ENCODE measurements around the gene DCST1.
A peak's percentile ranks its signal among the peaks of the same experiment; 100 is the strongest.

Gene DCST1

DNA sequence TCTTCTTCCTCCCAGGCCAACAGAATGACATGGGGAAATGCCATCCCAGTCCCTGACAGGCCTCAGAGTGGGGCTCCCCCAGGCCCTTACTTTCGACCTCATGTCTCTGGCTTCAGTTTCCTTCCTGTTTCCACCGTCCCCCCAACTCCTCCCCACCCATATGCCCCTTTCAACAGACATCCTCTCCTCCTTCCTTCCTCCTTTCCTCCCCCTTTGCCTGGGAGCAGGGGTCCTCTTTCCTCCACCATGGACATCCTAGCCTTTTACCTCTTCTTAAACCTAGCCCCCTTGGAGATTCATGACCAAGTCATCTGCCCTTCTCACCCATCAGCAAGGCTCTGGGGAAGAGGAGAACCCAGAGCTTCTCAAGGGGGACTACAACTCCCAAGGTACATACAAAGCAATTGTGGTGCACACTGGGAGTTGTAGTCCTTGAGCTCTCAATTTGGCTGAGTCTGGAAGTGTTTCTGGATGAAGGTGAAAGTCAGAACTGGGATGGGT lies 27.0 kb upstream of the DCST1 start:
- ATAC-seq = peak; percentile 31
- peaks cover 69% of the 10 kb centered on the region for H3K4me1 Mint-ChIP-seq
- H3K4me3 Mint-ChIP-seq = peak overlapping the region; percentile 41

DNA sequence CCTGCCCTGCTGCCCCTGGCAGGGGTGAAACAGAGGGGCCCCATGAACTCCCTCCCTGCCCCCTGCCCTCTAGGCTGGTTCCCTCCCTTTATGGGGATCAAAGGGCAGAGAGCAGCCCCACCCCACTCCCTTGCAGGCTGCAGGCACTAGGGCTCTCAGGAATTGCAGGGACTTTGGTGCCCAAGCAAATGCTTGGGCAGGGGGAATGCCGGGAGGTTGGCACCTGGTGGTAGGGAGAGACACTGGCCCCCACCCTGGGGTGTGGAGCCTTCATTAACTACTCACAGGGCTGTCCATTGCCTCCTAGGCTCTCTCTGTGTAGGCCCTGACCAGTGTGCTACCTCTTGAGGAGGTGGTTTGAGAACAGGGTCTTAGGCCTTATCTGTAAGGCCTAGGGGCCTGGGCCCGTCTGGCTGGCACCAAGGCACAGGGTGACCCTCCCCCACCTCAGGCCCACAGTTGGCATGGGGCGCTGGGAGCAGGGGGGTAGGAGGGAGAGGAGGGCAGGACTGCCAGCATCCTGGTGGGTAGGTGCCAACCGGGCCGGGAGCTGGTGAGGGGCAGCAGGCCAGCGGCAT lies 26.3 kb upstream of the DCST1 start:
- Mint-ChIP-seq H3K27ac (peak overlapping the region; percentile 84), H3K36me3 (peaks cover 12% of the 10 kb centered on the region), H3K9me3 (no peaks in the 10 kb centered on the region), H3K4me3 (no peak overlapping the region), H3K27me3 (no peaks in the 10 kb centered on the region), H3K4me1 (peaks cover 74% of the 10 kb centered on the region)
- ATAC-seq = no peak

More for the DNA sequence above, 27.0 kb upstream of the DCST1 start:
- peaks cover 12% of the 10 kb centered on the region for H3K36me3 Mint-ChIP-seq
- H3K27me3 Mint-ChIP-seq = no peaks in the 10 kb centered on the region
- peak overlapping the region; percentile 84 for H3K27ac Mint-ChIP-seq
- H3K9me3 Mint-ChIP-seq = no peaks in the 10 kb centered on the region

DNA sequence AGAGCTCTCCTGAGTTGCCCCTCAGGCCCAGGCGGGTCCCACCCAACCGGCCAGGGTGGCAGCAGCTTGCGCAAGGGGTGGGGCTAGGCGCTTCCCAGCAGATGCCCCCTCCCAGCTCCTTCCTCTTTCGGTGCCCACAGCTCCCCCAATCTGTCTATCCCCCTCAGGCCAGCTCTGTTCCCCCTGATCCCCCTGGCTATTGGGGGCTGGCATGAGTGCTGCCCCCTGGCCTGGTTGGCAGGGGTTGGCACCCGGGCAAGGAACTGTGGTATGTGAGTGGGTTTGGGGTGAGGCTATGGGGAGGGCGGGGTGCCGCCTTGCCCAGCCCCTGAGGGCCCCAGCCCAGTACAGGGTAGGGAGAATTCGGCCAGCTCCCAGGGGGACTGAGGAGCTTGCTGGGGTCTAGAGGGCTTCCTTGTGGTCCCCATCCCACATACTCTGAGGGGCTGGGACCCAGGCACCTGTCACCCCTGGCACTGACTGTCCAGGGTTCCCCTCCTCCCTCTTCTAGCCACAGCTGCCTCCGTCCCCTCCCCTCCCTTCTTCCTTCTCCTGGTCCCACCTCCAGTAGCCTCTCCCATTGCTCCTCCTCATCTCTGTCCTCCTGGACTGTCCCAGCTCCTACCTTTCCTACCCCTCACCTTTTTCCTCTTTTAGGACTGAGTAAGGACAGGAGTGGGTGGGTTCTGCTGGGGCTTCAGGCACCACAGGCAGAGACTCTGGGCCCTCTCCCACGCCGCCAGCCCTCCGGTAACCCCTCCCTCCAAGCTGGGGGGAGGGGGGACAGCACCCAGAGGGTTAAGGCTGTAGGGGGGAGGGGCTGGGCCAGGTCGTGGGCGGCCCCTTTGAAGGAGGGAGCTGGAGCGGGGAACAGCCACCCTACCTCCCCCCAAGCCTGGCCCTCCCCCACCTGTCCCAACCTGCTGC lies 25.3 kb upstream of the DCST1 start:
- Mint-ChIP-seq H3K36me3 (peaks cover 14% of the 10 kb centered on the region), H3K27ac (peak overlapping the region; percentile 62), H3K9me3 (no peaks in the 10 kb centered on the region), H3K4me3 (no peak overlapping the region), H3K4me1 (peaks cover 83% of the 10 kb centered on the region), H3K27me3 (no peaks in the 10 kb centered on the region)
- no peak for ATAC-seq

DNA sequence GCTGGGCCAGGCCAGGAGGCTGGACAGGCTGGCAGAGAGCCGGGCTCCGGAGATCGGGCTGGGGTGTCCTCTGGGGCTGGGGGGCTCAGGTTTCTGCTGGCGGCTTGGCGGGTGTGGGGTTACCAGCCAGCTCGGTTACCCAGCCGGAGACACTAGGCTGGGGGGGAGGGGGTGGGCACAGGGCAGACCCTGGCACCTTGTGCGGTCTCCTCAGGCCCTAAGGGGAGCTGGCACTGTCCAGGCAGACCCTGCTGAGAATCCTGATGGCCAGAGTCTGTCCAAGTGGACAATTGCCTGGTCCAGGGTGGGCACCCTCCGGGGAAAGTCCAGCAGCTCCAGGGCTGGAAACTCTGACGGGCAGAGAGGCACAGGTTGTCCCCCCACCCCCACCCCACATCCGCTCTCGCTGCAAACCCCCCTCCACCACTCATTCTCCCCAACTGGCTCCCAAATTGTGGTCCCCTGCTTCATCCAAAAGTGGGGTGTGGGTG lies 24.4 kb upstream of the DCST1 start:
- peaks cover 17% of the 10 kb centered on the region for H3K36me3 Mint-ChIP-seq
- H3K4me3 Mint-ChIP-seq = no peak overlapping the region
- no peaks in the 10 kb centered on the region for H3K9me3 Mint-ChIP-seq
- H3K4me1 Mint-ChIP-seq = peaks cover 82% of the 10 kb centered on the region
- H3K27ac Mint-ChIP-seq = peak overlapping the region; percentile 62
- no peaks in the 10 kb centered on the region for H3K27me3 Mint-ChIP-seq
- ATAC-seq = no peak

DNA sequence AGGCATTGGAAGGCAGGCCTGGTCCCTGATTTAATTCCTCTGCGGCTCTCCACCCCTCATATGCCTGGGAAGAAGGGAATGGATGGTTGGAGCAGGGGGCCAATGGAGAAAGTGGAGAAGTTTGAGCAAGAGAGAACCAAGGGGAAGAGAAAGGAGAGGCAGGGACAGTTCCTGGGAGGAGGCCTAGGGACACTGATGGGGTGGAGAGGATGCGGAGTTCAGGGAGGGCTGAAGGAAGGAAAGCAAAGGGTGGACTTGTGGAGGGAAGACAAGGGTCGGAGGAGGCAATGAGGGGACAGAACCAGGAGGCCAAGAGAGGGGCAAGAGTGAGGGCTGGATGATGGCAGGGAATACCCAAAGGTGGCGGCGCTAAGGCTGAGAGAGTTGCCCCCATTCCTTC lies 23.9 kb upstream of the DCST1 start:
- H3K27ac Mint-ChIP-seq = peak overlapping the region; percentile 62
- peaks cover 17% of the 10 kb centered on the region for H3K36me3 Mint-ChIP-seq
- peaks cover 78% of the 10 kb centered on the region for H3K4me1 Mint-ChIP-seq
- H3K9me3 Mint-ChIP-seq = no peaks in the 10 kb centered on the region
- no peaks in the 10 kb centered on the region for H3K27me3 Mint-ChIP-seq
- H3K4me3 Mint-ChIP-seq = no peak overlapping the region
- no peak for ATAC-seq

DNA sequence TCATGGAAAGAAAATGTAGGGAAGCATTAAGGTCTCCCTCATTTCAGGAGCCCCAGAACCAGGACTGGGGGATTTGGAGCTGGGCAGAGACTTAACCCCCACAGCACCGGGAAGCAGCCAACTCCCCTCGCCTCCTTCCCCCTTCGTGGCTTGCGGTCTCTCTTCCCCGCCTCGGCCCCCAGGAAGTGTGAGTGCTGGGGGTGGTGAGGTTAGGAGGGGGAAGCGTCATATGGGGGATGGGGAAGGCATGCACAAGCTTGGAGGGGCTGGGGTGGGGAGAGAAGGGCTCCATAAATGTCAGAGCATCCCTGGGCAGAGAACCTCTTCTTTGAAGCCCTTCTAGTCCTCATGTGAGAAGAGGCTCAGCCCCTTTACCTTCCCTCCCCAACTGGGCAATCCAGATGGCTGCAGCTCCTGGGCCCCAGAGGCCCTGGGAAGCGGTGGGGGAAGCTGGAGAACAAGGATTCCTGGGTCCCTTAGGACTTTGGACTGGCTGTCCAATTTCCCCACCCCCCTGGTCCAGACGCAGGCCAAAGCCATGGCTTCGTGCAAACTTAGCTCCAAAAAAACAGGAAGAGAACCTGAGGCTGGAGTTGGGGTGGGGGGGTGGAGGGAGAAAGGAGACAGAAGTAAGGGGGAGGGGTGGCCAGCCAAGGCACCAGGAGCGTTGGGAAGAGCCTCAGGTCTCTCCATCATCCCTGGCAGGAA lies 23.3 kb upstream of the DCST1 start:
- H3K4me3 Mint-ChIP-seq = no peak overlapping the region
- H3K4me1 Mint-ChIP-seq = peaks cover 73% of the 10 kb centered on the region
- peak overlapping the region; percentile 62 for H3K27ac Mint-ChIP-seq
- no peaks in the 10 kb centered on the region for H3K27me3 Mint-ChIP-seq
- no peaks in the 10 kb centered on the region for H3K9me3 Mint-ChIP-seq
- peaks cover 17% of the 10 kb centered on the region for H3K36me3 Mint-ChIP-seq
- ATAC-seq = no peak

DNA sequence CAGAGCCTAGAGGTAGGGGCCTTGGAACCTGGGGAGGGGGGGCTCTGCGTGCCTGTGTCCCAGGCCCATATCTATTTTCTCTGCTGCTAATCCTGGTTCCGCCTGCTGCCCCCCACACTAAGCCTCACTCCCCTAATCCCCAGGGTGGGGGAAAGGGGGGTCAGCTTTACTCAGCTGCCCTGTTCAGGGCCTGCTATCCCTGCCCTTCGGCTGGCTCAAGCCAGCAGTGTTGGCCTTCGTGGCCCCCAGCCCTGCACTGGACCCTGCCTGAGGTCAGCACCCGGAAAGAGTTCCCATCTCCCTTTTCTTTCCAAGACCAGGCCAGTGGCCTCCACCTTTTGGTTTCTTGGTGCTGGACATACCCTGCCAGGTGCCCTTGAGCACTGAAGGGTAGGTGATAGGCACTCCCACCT lies 22.6 kb upstream of the DCST1 start:
- peaks cover 17% of the 10 kb centered on the region for H3K36me3 Mint-ChIP-seq
- peaks cover 73% of the 10 kb centered on the region for H3K4me1 Mint-ChIP-seq
- H3K27ac Mint-ChIP-seq = peak overlapping the region; percentile 29
- H3K9me3 Mint-ChIP-seq = no peaks in the 10 kb centered on the region
- ATAC-seq = no peak
- H3K27me3 Mint-ChIP-seq = no peaks in the 10 kb centered on the region
- no peak overlapping the region for H3K4me3 Mint-ChIP-seq

DNA sequence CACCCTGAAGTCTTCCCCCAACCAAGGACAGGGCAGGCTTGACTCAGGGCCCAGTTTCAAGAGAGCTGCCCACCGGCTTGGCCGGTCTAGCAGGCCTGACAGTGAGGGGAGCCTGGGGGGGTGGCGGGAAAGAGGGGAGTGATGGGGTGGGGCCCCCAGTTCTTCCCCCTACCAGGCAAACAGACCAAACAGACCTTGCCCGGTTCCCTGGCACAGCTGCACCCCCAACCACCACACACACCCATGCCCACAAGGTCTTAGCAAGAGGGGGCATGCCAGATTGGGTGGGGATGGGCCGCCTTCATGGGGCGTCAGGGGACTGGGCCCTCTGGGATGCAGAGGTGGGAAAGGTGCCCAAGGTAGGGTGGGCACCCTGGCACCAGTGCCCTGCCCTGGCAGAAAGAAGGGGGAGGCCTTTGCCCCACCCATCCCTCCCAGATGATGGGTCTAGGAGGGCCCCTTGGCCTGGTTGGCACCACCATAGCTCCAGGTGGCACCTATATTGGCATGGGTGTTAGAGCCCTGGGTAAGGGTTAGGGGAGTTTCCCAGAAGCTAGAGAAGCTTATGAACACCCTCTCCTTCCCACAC lies 22.1 kb upstream of the DCST1 start:
- Mint-ChIP-seq H3K36me3 (peaks cover 17% of the 10 kb centered on the region), H3K4me3 (no peak overlapping the region), H3K4me1 (peaks cover 73% of the 10 kb centered on the region), H3K27me3 (no peaks in the 10 kb centered on the region), H3K27ac (peak overlapping the region; percentile 29), H3K9me3 (no peaks in the 10 kb centered on the region)
- no peak for ATAC-seq

DNA sequence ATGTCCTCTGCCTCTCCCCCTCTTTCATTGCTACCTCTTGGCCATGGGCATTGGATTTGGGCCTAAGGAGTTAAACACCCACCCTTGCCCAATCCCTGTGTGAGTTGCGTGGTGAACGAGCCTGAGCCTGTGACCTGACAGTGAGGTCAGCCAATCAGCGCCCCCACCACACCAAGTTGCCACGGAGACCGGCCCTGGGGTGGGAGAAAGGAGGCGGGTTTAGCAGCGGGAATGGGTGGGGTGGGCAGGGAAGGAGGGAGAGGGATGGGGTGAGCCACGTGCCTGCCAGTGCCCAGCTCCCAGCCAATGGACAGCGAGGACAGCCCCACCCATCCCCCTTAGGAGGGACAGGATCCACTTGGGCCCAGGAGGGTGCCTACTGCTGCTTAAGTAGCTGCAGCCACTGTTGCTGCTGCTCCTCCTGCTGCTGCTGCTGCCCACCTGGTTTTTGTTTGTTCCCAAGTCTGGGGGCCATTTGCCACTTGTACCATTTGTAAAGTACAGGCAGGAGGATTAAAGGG lies 21.5 kb upstream of the DCST1 start:
- Mint-ChIP-seq H3K36me3 (peaks cover 17% of the 10 kb centered on the region), H3K4me3 (no peak overlapping the region), H3K4me1 (peaks cover 74% of the 10 kb centered on the region), H3K27ac (peak overlapping the region; percentile 76), H3K9me3 (no peaks in the 10 kb centered on the region), H3K27me3 (no peaks in the 10 kb centered on the region)
- ATAC-seq = no peak

DNA sequence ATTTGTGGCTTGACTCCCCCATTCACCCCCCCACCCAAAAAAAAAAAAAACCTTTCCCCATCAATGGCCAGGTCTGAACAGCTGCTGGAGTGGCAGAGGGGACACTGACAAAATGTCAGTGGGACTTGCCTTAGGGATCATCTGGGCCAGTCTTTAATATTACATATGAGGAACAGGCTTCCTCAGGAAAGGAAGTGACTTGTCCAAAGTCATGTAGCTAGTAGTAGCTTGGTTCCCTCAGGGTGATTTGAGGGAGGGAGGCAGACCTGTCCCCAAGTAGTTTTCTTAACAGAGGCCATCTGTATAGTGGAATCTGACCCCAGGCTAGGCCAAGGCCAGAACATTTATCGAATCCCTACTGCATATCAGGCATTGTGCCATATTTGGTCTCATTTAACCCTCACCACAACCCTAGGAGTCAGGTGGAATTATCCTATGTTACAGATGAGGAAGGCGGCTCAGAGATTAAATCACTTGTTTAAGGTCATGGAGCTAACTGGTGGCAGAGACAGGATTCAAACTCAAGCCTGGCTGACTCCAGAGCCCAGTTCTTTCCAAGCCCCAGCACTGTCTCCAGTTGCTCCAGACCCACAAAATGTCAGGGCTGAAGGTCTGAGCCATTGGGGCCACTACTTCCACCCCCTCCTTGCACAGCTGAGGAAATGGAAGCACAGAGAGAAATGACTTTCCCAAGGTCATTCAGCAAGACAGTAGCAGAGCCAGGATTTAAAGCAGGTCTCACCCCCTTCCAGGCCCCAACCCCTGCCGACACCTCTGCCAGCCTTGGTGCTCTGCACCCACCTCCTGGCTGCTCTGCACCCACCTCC lies 20.6 kb upstream of the DCST1 start:
- Mint-ChIP-seq H3K4me1 (peaks cover 81% of the 10 kb centered on the region), H3K36me3 (peaks cover 17% of the 10 kb centered on the region), H3K27ac (peak overlapping the region; percentile 76), H3K9me3 (no peaks in the 10 kb centered on the region), H3K4me3 (no peak overlapping the region), H3K27me3 (no peaks in the 10 kb centered on the region)
- no peak for ATAC-seq

DNA sequence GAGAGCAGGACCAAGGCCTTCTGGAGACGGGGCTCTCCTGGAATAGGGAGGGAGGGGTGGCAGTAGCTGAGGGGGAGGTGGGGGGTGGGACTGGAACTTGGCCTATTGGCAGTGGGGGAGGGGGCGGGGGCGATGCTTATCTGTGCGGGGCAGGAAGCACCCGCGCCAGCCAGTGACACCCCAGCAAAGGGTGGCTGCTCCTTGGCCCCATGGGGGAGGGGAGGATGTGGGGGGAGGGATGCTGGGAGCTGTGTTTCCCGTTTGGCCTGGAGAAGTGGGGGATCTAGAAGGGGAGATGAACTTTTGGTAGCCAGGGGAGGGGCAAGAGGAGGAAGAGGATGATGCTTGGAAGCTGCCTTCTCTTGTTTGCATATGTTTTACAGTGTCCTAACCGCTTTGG lies 20.0 kb upstream of the DCST1 start:
- Mint-ChIP-seq H3K4me3 (no peak overlapping the region), H3K36me3 (peaks cover 17% of the 10 kb centered on the region), H3K4me1 (peaks cover 80% of the 10 kb centered on the region), H3K27ac (peak overlapping the region; percentile 76), H3K9me3 (no peaks in the 10 kb centered on the region), H3K27me3 (no peaks in the 10 kb centered on the region)
- ATAC-seq = no peak

DNA sequence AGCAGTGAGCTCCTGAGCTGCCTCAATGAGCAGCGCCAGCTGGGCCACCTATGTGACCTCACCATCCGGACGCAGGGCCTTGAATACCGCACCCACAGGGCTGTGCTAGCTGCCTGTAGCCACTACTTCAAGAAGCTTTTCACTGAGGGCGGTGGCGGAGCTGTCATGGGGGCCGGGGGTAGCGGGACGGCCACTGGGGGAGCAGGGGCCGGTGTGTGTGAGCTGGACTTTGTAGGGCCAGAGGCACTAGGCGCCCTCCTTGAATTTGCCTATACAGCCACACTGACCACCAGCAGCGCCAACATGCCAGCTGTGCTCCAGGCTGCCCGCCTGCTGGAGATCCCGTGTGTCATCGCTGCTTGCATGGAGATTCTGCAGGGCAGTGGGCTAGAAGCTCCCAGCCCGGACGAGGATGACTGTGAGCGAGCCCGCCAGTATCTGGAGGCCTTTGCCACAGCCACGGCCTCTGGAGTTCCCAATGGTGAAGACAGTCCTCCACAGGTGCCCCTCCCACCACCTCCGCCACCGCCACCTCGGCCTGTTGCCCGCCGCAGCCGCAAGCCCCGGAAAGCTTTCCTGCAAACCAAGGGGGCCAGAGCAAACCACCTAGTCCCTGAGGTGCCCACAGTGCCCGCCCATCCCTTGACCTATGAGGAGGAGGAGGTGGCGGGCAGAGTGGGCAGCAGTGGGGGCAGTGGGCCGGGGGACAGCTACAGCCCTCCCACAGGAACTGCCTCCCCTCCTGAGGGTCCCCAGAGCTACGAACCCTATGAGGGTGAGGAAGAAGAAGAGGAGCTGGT lies 18.7 kb upstream of the DCST1 start:
- Mint-ChIP-seq H3K4me1 (peaks cover 80% of the 10 kb centered on the region), H3K27me3 (no peaks in the 10 kb centered on the region)

DNA sequence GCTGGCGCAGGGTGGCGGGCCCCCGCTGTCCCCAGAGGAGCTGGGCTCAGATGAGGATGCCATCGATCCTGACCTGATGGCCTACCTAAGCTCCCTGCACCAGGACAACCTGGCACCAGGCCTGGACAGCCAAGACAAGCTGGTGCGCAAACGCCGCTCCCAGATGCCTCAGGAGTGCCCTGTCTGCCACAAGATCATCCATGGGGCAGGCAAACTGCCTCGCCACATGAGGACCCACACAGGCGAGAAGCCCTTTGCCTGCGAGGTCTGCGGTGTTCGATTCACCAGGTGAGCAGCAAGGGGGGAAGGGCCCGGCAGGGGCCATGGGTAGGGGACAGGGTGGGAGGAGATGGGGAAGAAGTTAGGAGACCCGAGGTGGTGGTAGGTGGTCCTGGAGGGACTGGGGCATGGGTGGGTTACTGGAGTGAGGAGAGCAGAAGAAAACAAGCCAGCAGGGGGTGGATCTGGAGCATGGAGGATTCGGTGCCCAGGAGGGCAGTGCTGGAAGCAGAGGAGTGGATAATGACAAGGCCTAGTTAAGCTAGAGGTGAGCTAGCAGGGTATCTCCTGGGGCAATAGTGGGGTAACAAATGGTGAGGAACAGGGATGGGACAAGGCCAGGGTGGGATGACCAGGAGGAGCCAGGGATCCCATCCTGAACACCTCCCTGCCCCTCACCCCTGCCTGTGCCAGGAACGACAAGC lies 17.9 kb upstream of the DCST1 start:
- Mint-ChIP-seq H3K36me3 (peaks cover 12% of the 10 kb centered on the region), H3K9me3 (no peaks in the 10 kb centered on the region), H3K27me3 (no peaks in the 10 kb centered on the region), H3K27ac (peak overlapping the region; percentile 88), H3K4me3 (no peak overlapping the region), H3K4me1 (peaks cover 77% of the 10 kb centered on the region)
- peak; percentile 0 for ATAC-seq

More for the DNA sequence above, 18.7 kb upstream of the DCST1 start:
- Mint-ChIP-seq H3K27ac (peak overlapping the region; percentile 88), H3K9me3 (no peaks in the 10 kb centered on the region), H3K36me3 (peaks cover 13% of the 10 kb centered on the region), H3K4me3 (no peak overlapping the region)
- no peak for ATAC-seq

All from stimulated activated memory B cell treated with anti-CD40 and anti-IgM and Interleukin-4, amounts not matched to agents 10 μg/mL and 1 μg/mL and 100 μg/mL, for 72 hours (primary cell).